OCI-LY1 (cell line): ENCODE data around the gene OCLN.
"Not testable (repeated sequence)": the region's sequence is repeated elsewhere in the genome, so short reads cannot be mapped to it uniquely, and the experiment has no call there.

Experiments
- EZH2 ChIP-seq: fragments of 200-600 bp; sonication (generic), shearing (Covaris generic); IDR thresholded peaks from 2 replicates; pipeline ENCODE4 v1.8.0; 2017; ENCODE audit warnings: borderline replicate concordance, mixed run types, mild to moderate bottlenecking, antibody characterized with exemption, low read length, moderate library complexity, mixed read lengths
- TF ChIP-seq, protein P1 (sequence below): fragments of 200-600 bp; sonication (generic), shearing (Covaris generic); IDR thresholded peaks from 2 replicates; pipeline ENCODE4 v1.5.1; 2017; ENCODE audit warnings: mild to moderate bottlenecking, antibody characterized with exemption, low read length, moderate library complexity, mixed read lengths

GRCh38 chr5:69583356-69583755 lies 90.8 kb downstream of the OCLN start:
- TF ChIP-seq, protein P1, sequence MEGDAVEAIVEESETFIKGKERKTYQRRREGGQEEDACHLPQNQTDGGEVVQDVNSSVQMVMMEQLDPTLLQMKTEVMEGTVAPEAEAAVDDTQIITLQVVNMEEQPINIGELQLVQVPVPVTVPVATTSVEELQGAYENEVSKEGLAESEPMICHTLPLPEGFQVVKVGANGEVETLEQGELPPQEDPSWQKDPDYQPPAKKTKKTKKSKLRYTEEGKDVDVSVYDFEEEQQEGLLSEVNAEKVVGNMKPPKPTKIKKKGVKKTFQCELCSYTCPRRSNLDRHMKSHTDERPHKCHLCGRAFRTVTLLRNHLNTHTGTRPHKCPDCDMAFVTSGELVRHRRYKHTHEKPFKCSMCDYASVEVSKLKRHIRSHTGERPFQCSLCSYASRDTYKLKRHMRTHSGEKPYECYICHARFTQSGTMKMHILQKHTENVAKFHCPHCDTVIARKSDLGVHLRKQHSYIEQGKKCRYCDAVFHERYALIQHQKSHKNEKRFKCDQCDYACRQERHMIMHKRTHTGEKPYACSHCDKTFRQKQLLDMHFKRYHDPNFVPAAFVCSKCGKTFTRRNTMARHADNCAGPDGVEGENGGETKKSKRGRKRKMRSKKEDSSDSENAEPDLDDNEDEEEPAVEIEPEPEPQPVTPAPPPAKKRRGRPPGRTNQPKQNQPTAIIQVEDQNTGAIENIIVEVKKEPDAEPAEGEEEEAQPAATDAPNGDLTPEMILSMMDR = not testable (repeated sequence)
- not testable (repeated sequence) for TF ChIP-seq EZH2
